GM08714 (cell line): Measurements from ENCODE around the gene EXOC7.

Experiments used
- H3K4me3 ChIP-seq: fragments of 200-500 bp; sonication (Bioruptor generic); 2 replicates; pipeline ENCODE4 v1.5.1; 2014; ENCODE audit warnings: mild to moderate bottlenecking, low read length, inconsistent platforms
- ZNF274 ChIP-seq: IDR thresholded peaks from 2 replicates; pipeline ENCODE4 v1.6.1; 2012; ENCODE audit warnings: mild to moderate bottlenecking, low read depth, low read length

The EXOC7 gene

DNA sequence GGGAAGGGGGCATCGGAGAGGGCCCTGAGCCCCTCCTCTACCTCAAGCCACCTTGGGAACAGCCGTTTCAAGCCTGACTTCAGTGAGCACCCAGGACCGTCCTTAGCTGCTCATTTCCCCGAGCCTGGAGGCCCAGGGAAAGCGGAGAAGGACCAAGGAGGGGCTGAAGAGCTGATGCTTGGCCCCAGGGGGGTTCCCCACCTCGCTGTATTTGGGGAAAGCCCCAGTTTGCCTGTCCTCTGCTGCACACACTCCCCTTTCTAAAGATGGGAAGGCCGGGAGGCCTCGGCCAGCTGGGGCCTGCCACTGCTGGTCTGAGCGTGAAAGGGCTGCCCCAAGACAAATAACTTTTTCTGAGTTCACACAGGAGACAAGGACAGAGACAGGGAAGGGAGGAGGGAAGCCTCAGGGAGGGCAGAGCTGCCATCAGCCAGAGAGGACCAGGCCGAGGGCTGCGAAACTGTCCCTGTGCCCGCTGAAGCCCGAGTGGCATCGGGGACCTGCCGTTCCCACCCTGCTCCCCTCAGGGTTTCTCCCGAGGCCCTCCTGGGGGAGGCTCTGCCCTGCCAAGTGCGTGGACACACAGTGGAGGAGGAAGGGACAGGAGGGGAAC is 13.0 kb downstream of the EXOC7 start:
- TF ChIP-seq ZNF274 = no peak
- H3K4me3 ChIP-seq = no peak overlapping the region

- H3K4me3 ChIP-seq = no peak overlapping the region
- no peak for TF ChIP-seq ZNF274
Measured at GRCh38 chr17:76089680-76090516, 13.7 kb downstream of the EXOC7 start.

DNA sequence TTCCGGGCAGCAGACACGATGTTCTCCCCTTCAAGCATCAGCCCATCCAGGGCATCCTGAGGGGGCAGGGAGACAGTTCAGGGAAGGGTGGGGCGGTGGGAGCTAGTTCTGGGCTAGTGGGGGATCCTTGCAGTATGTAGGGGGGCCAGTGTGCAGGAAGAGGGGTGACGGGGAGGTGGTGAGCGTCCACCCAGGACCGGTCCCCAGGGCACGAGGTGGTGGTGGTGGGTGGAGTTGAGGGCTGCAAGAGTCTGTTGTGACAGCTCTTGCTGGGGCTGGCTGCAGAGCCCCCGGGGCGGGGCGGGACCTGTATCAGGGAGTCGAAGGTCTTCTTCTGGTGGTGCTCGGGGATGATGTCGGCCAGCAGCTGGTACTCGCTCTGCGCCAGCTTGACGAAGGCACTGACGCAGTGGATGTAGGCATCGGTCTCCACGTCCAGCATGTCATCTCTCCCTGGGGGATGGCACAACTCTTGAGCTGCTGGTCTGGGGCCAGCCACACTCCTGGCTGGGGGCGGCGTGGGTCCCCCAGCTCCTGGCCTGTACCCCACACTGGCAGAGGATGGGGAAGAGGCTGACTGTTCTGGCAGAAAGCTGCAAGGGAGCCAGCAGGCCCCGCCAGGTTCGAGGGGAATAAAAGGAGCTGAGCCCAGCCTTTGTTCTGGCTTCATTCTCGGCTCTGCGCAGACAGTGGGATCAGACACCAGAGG is 14.6 kb downstream of the EXOC7 start:
- no peak for TF ChIP-seq ZNF274

DNA sequence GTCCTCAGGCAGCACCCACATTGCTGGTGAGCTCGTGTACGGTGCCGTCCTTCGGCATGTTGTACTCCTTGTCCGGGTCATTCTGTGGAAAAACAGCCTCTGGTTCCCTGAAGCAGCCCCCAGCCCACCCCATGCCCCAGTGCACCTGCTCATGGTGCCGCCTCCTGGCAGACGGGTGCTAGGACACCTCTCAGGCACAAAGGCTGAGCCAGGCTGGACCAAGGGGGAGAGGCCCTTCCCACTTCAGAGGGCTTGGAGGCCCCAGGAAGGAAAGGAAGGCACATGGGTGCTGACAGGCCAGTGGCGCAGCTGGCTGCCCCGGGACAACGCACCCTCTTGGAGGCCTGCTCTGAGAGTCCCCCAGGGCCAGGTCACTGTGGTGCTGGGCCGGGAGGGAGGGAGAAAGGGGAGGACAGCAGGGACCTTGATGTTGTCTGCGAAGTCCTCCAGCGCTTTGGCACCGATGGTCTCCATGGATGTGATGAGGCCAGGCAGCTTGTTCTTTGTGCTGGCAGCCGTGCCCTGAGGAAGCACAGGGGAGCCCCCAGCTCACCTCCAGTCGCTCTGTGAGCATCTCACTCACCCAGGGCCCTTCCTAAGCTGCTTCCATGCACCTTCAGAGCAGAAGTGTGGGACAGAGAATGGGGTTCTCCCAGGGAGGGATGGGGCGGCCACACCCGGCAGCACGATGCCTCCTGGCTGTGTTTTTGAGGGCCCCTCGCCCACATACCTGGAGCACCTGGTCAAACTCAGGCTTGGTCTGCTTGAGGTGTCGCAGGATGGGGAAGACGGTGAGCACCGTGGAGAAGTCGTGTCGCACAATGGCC is 15.3 kb downstream of the EXOC7 start:
- no peak for TF ChIP-seq ZNF274
- H3K4me3 ChIP-seq = no peak overlapping the region

More for the DNA sequence above, 14.6 kb downstream of the EXOC7 start:
- no peak overlapping the region for H3K4me3 ChIP-seq

- no peak overlapping the region for H3K4me3 ChIP-seq
- TF ChIP-seq ZNF274 = no peak
Measured at GRCh38 chr17:76087531-76087930, 16.1 kb downstream of the EXOC7 start.

- no peak for TF ChIP-seq ZNF274
- no peak overlapping the region for H3K4me3 ChIP-seq
Measured at GRCh38 chr17:76086384-76086783, 17.2 kb downstream of the EXOC7 start.

GRCh38 chr17:76085731-76086366 is 17.7 kb downstream of the EXOC7 start:
- H3K4me3 ChIP-seq = no peak overlapping the region
- no peak for TF ChIP-seq ZNF274

- no peak overlapping the region for H3K4me3 ChIP-seq
- no peak for TF ChIP-seq ZNF274
Measured at GRCh38 chr17:76085066-76085730, 18.4 kb downstream of the EXOC7 start.

- H3K4me3 ChIP-seq = no peak overlapping the region
- no peak for TF ChIP-seq ZNF274
Measured at GRCh38 chr17:76083536-76084182, 19.9 kb downstream of the EXOC7 start.

DNA sequence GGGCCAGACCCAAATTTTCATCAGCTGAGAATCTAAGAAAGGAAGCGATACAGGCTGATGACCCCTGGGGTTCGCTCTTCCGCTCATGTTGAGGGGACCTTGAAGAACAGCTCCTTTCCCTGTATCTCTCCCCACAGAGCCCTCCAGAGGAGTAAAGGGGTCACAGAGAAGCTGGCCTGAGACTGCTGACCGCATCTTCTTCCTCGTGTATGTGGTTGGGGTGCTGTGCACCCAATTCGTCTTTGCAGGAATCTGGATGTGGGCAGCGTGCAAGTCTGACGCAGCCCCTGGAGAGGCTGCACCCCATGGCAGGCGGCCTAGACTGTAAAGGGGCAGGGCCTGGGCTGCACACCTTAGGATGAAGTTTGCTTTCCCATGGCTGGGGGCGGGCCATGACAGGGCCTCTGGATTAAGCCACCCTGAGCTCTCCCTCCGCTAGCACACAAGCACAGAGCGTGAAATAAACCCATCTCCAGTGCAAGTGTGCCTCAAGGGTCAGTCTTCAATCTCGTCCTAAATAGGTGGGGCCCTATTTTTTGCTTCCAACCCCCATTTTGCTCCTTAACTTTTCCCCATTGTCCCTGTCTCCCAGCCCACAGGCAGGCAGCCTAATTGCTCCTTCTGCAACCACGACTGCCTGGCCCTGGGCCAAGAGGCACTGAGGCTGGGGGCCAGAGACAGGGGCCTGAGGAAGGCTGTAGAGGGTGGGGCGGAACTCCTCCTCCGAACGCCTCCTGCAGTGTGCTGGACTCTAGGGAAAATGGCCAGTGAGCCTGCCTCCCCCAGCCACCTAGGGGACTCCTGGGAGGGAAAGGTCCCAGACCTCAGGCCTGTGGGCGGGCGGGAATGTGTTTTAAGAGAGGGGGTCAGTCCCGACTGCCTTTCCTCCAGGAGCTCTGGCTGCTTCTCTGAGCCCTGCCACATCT is 21.0 kb downstream of the EXOC7 start:
- H3K4me3 ChIP-seq = no peak overlapping the region
- no peak for TF ChIP-seq ZNF274

GRCh38 chr17:76081295-76082210 is 22.0 kb downstream of the EXOC7 start:
- no peak for TF ChIP-seq ZNF274
- no peak overlapping the region for H3K4me3 ChIP-seq
